ENCODE measurements around the gene MOBP. TPM values are rescaled to one million over a fixed set of nuclear protein-coding genes. Genes with fewer than 3 reads are reported as not detected.

MOBP gene
- total and polyA plus RNA-seq, 2 of the 8 experiments (the other 6 are each of a cell fraction or from before 2014, with no cell fraction given), result 0.06 to 0.50 TPM

GRCh38 chr3:39513791-39514369, 46.4 kb downstream of the MOBP start:
- H2AFZ ChIP-seq (ENCODE audit: low read length), result no peak overlapping the region
- no peaks in the 10 kb centered on the region for H4K20me1 ChIP-seq (replicated peaks in 1 of 2; ENCODE audit: control insufficient read depth in 1 of 2, insufficient read depth in 2 of 2, low read length in 2 of 2)
- no peaks in the 10 kb centered on the region for H3K79me2 ChIP-seq (ENCODE audit: control insufficient read depth in 1 of 2, insufficient read depth in 2 of 2, low read length in 2 of 2)
- H3K56ac ChIP-seq (replicated peaks; ENCODE audit: insufficient read length, low read depth, low read length), result no peak overlapping the region
- no peaks in the 10 kb centered on the region for H3K79me1 ChIP-seq (ENCODE audit: low read depth, low read length)
- no peak overlapping the region for H2BK12ac ChIP-seq (ENCODE audit: low read depth, low read length)
- no peak overlapping the region for H3K4ac ChIP-seq (replicated peaks; ENCODE audit: insufficient read length, low read depth, low read length)
- H3K4me3 ChIP-seq (ENCODE audit: extremely low read depth in 1 of 4, insufficient read depth in 2 of 4, low read depth in 3 of 4, low read length in 4 of 4), result no peak overlapping the region
- H4K8ac ChIP-seq (ENCODE audit: extremely low read depth, insufficient read depth, low read length), result no peak overlapping the region; the same call in 1 of the 2 replicates
- H3K27me3 ChIP-seq (replicated peaks in 1 of 4; ENCODE audit: control insufficient read depth in 3 of 4, extremely low read depth in 1 of 4, insufficient read depth in 3 of 4, low read length in 3 of 4), result no peaks in the 10 kb centered on the region
- H3K4me1 ChIP-seq (replicated peaks in 1 of 4; ENCODE audit: control insufficient read depth in 3 of 4, insufficient read depth in 4 of 4, low read length in 3 of 4), result peaks cover 0 to 3% (median 1%) of the 10 kb centered on the region in 4 experiments; a peak in 3 of 7 replicates
- FAIRE-seq, result no peak
- TF ChIP-seq KDM5A (IDR thresholded peaks at IDR 0.05; ENCODE audit: low read length) (no peak), YY1 (IDR thresholded peaks at IDR 0.05; ENCODE audit: low read depth, low read length) (no peak)
- no peaks in the 10 kb centered on the region for H3K9me3 ChIP-seq (ENCODE audit: insufficient read depth in 2 of 2, low read depth in 1 of 2, low read length in 1 of 2)
- no peak overlapping the region for H2BK20ac ChIP-seq (ENCODE audit: low read length)
- H2BK5ac ChIP-seq (ENCODE audit: low read depth, low read length), result no peak overlapping the region
- H3K23ac ChIP-seq (ENCODE audit: insufficient read length), result no peak overlapping the region
- no peak overlapping the region for H4K91ac ChIP-seq (replicated peaks; ENCODE audit: insufficient read length, low read length)
- ChIA-PET POLR2A (ENCODE audit: partially characterized antibody) (interaction anchor here (0.6 to 1.3 kb wide), 2 partner anchors 61 to 101 kb away, joined by 3 to 4 read pairs; no protein-coding TSS in a partner anchor), CTCF (ENCODE audit: partially characterized antibody) (interaction anchor here (2.5 kb wide), 1 partner anchor 14 kb away, joined by 7 read pairs; no protein-coding TSS in a partner anchor)
- no peak overlapping the region for H3K9ac ChIP-seq (replicated peaks in 1 of 4; ENCODE audit: extremely low read depth in 1 of 4, low read depth in 3 of 4, low read length in 3 of 4)
- H3K27ac ChIP-seq (ENCODE audit: low read depth, low read length), result no peak overlapping the region
- H3K23me2 ChIP-seq (ENCODE audit: low read depth, low read length), result no peaks in the 10 kb centered on the region
- H4K5ac ChIP-seq (ENCODE audit: insufficient read length, low read depth, low read length), result no peak overlapping the region
- H3K14ac ChIP-seq (ENCODE audit: insufficient read length), result no peak overlapping the region
- H2BK120ac ChIP-seq (replicated peaks; ENCODE audit: low read depth, low read length), result no peak overlapping the region
- no peak for DNase-seq (ENCODE audit: low read depth in 1 of 2, low spot score in 2 of 2)
- WGBS, 2 experiments (ENCODE audit: extremely low coverage in 1 of 2, insufficient coverage in 1 of 2, insufficient read length in 1 of 2, insufficient replicate concordance in 2 of 2, low coverage in 1 of 2, low lambda C conversion rate in 2 of 2, missing lambda C conversion rate in 1 of 2), result 83% methylated on average over 3 of the region's 3 CpGs; no CpG with 5 or more reads in 1 of the 2 experiments
- H2BK15ac ChIP-seq (ENCODE audit: low read length), result no peak overlapping the region
- H3K18ac ChIP-seq (ENCODE audit: extremely low read depth, low read length), result no peak overlapping the region
- H3K4me2 ChIP-seq (ENCODE audit: insufficient read depth in 1 of 2, low read depth in 2 of 2, low read length in 2 of 2), result no peak overlapping the region
- no peak overlapping the region for H2AK5ac ChIP-seq (ENCODE audit: low read depth, low read length)
- H3K36me3 ChIP-seq (ENCODE audit: control insufficient read depth in 2 of 4, insufficient read depth in 4 of 4, low read length in 3 of 4), result no peaks in the 10 kb centered on the region

Data from H1 (cell line).